Smooth muscle cell (in vitro differentiated cells): ENCODE data around the gene SUSD5. TPM values are rescaled to one million over a fixed set of nuclear protein-coding genes. Genes with fewer than 3 reads are reported as not detected.
"Not testable (repeated sequence)": the region's sequence is repeated elsewhere in the genome, so short reads cannot be mapped to it uniquely, and the experiment has no call there.

ENCODE experiments used
- DNase-seq: peaks from one replicate; lab custom pipeline; 2025; ENCODE audit not compliant: unreplicated experiment; lab: John Stamatoyannopoulos, UW
- H2AFZ ChIP-seq: fragments of 200-600 bp; sonication (generic); 2 replicates; pipeline ENCODE4 v1.6.0; 2016; ENCODE audit warnings: antibody characterized with exemption, low read depth, mild to moderate bottlenecking
- H3F3A ChIP-seq: fragments of 200-600 bp; sonication (generic); 2 replicates; pipeline ENCODE4 v1.6.0; 2017; ENCODE audit warnings: antibody characterized with exemption, low read depth
- H3K27ac ChIP-seq: fragments of 200-600 bp; sonication (generic); 2 replicates; pipeline ENCODE4 v1.5.1; 2016; ENCODE audit warnings: low read depth, mild to moderate bottlenecking
- H3K27me3 ChIP-seq: fragments of 200-600 bp; sonication (generic); 2 replicates; pipeline ENCODE4 v1.6.1; 2016; ENCODE audit warnings: low read depth, mild to moderate bottlenecking
- H3K36me3 ChIP-seq: fragments of 200-600 bp; sonication (generic); 2 replicates; pipeline ENCODE4 v1.5.1; 2016; ENCODE audit warnings: low read depth
- H3K4me1 ChIP-seq: fragments of 200-600 bp; sonication (generic); 2 replicates; pipeline ENCODE4 v1.5.1; 2016; ENCODE audit warnings: low read depth
- H3K4me2 ChIP-seq: fragments of 200-600 bp; sonication (generic); 2 replicates; pipeline ENCODE4 v1.6.0; 2016; ENCODE audit warnings: mild to moderate bottlenecking
- H3K4me3 ChIP-seq: fragments of 200-600 bp; sonication (generic); 2 replicates; pipeline ENCODE4 v1.5.1; 2016; ENCODE audit warnings: mild to moderate bottlenecking
- H3K79me2 ChIP-seq: fragments of 200-600 bp; sonication (generic); 2 replicates; pipeline ENCODE4 v1.6.0; 2016; ENCODE audit warnings: low read depth, mild to moderate bottlenecking
- H3K9ac ChIP-seq: fragments of 200-600 bp; sonication (generic); 2 replicates; pipeline ENCODE4 v1.6.0; 2016; ENCODE audit warnings: low read depth
- H3K9me3 ChIP-seq: fragments of 200-600 bp; sonication (generic); replicated peaks from 2 replicates; pipeline ENCODE4 v1.5.1; 2016; ENCODE audit warnings: low read depth
- H4K20me1 ChIP-seq: fragments of 200-600 bp; sonication (generic); 2 replicates; pipeline ENCODE4 v1.6.0; 2016; ENCODE audit warnings: low read depth
- WGBS: methylation state at CpG from one replicate; pipeline ENCODE4 v1.1.7; 2016; ENCODE audit warnings: low lambda C conversion rate; 5-methylcytosine and 5-hydroxymethylcytosine counted together
- polyA plus RNA-seq: library from polyadenylated mRNA; unstranded; fragments of >200 nt; fragmentation: Nextera tagmentation; extraction: Ambion mirVana; gene quantifications from 2 replicates; pipeline ENCODE4 v1.2.1, GENCODE V29; 2016
- total RNA-seq: library from RNA; depleted of rRNA; stranded (reverse); fragments of >200 nt; gene quantifications from 2 replicates; pipeline ENCODE4 v1.2.3, GENCODE V29; 2014
- TF ChIP-seq, protein P1 (sequence below): fragments of 200-600 bp; sonication (generic); IDR thresholded peaks from 2 replicates; pipeline ENCODE4 v1.5.1; 2017; ENCODE audit warnings: borderline replicate concordance, mild to moderate bottlenecking, antibody characterized with exemption; ENCODE audit not compliant: insufficient read depth, poor library complexity, severe bottlenecking

SUSD5 gene
- total and polyA plus RNA-seq, 2 experiments from 2014 or later: 1.4 to 1.6 TPM

DNA sequence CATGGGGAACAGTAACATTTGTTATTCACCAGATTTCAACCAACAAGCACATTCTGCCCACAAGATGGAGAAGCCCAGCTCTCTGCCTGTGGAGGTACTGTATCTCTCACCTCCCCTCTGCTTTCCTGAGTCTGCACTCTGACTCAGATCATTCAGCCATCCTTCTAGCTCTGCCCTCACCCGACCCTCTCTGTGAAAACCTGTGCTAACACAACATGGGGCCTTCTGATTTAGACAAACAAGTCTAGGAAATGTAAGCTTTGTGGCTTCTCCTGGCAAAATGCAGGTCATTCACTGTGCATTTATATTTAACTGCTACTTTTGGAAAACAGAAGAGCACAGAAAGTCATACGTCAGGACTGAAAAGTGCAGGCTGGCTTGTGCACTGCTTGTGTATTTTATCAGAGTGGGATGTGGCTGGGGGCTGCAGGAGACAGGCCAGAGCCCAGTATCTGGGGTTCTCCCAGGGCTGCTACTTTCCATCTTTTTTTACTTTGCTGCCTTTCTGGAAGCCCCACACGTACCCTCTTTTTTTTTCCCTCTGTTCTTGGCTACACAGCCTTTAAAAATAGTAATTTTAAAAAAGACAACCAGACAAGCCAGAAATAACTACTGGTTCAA lies 50.8 kb downstream of the SUSD5 start:
- no peaks in the 10 kb centered on the region for H3K27me3 ChIP-seq
- no peak overlapping the region for H3K27ac ChIP-seq
- H3K36me3 ChIP-seq: no peaks in the 10 kb centered on the region
- DNase-seq: no peak
- H3K4me1 ChIP-seq: no peaks in the 10 kb centered on the region
- WGBS: 72% methylated on average over 3 of the region's 3 CpGs
- H4K20me1 ChIP-seq: no peaks in the 10 kb centered on the region
- no peaks in the 10 kb centered on the region for H3K9me3 ChIP-seq
- no peak overlapping the region for H3K4me3 ChIP-seq
- H3F3A ChIP-seq: no peaks in the 10 kb centered on the region
- H3K9ac ChIP-seq: no peak overlapping the region
- H2AFZ ChIP-seq: no peak overlapping the region
- no peak overlapping the region for H3K4me2 ChIP-seq
- no peaks in the 10 kb centered on the region for H3K79me2 ChIP-seq
- TF ChIP-seq, protein P1, sequence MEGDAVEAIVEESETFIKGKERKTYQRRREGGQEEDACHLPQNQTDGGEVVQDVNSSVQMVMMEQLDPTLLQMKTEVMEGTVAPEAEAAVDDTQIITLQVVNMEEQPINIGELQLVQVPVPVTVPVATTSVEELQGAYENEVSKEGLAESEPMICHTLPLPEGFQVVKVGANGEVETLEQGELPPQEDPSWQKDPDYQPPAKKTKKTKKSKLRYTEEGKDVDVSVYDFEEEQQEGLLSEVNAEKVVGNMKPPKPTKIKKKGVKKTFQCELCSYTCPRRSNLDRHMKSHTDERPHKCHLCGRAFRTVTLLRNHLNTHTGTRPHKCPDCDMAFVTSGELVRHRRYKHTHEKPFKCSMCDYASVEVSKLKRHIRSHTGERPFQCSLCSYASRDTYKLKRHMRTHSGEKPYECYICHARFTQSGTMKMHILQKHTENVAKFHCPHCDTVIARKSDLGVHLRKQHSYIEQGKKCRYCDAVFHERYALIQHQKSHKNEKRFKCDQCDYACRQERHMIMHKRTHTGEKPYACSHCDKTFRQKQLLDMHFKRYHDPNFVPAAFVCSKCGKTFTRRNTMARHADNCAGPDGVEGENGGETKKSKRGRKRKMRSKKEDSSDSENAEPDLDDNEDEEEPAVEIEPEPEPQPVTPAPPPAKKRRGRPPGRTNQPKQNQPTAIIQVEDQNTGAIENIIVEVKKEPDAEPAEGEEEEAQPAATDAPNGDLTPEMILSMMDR: no peak

- Histone ChIP-seq H3F3A (no peaks in the 10 kb centered on the region), H4K20me1 (no peaks in the 10 kb centered on the region), H2AFZ (no peak overlapping the region), H3K27ac (no peak overlapping the region), H3K9me3 (no peaks in the 10 kb centered on the region), H3K27me3 (no peaks in the 10 kb centered on the region), H3K4me2 (no peak overlapping the region), H3K79me2 (no peaks in the 10 kb centered on the region), H3K4me3 (no peak overlapping the region), H3K4me1 (no peaks in the 10 kb centered on the region), H3K36me3 (no peaks in the 10 kb centered on the region), H3K9ac (no peak overlapping the region)
- WGBS: 90% methylated on average over 3 of the region's 3 CpGs
- DNase-seq: no peak
- TF ChIP-seq, protein P1: no peak
Observed at GRCh38 chr3:33167284-33167683, 51.3 kb downstream of the SUSD5 start.

- TF ChIP-seq, protein P1: no peak
- Histone ChIP-seq H3K36me3 (no peaks in the 10 kb centered on the region), H3K79me2 (no peaks in the 10 kb centered on the region), H3K27me3 (no peaks in the 10 kb centered on the region), H3F3A (no peaks in the 10 kb centered on the region), H3K9ac (no peak overlapping the region), H3K9me3 (no peaks in the 10 kb centered on the region), H4K20me1 (no peaks in the 10 kb centered on the region), H3K4me3 (no peak overlapping the region), H2AFZ (no peak overlapping the region), H3K4me2 (no peak overlapping the region), H3K27ac (no peak overlapping the region), H3K4me1 (no peaks in the 10 kb centered on the region)
- 93% methylated on average over 2 of the region's 2 CpGs for WGBS
- DNase-seq: no peak
Observed at GRCh38 chr3:33166095-33166494, 52.5 kb downstream of the SUSD5 start.

- Histone ChIP-seq H3F3A (no peaks in the 10 kb centered on the region), H3K4me1 (no peaks in the 10 kb centered on the region), H3K9me3 (no peaks in the 10 kb centered on the region), H3K79me2 (no peaks in the 10 kb centered on the region), H3K9ac (no peak overlapping the region), H3K27ac (no peak overlapping the region), H3K4me2 (no peak overlapping the region), H3K4me3 (no peak overlapping the region), H3K36me3 (no peaks in the 10 kb centered on the region), H3K27me3 (no peaks in the 10 kb centered on the region), H2AFZ (no peak overlapping the region), H4K20me1 (no peaks in the 10 kb centered on the region)
- no peak for DNase-seq
- 94% methylated on average over 1 of the region's 1 CpG for WGBS
- TF ChIP-seq, protein P1: no peak
Observed at GRCh38 chr3:33165372-33165771, 53.2 kb downstream of the SUSD5 start.

GRCh38 chr3:33162621-33163020 lies 56.0 kb downstream of the SUSD5 start:
- not testable (repeated sequence) for H3K27ac ChIP-seq, H2AFZ ChIP-seq, H3K9me3 ChIP-seq, H3K4me3 ChIP-seq, H3K9ac ChIP-seq, H3K4me1 ChIP-seq, H3K36me3 ChIP-seq, H3K4me2 ChIP-seq, DNase-seq, H3K27me3 ChIP-seq, H4K20me1 ChIP-seq, H3F3A ChIP-seq, H3K79me2 ChIP-seq
- 83% methylated on average over 5 of the region's 5 CpGs for WGBS
